ENCODE measurements around the gene EPSTI1. TPM values are rescaled to one million over a fixed set of nuclear protein-coding genes. Genes with fewer than 3 reads are reported as not detected.

EPSTI1 gene
- 7.7 TPM for total RNA-seq

DNA sequence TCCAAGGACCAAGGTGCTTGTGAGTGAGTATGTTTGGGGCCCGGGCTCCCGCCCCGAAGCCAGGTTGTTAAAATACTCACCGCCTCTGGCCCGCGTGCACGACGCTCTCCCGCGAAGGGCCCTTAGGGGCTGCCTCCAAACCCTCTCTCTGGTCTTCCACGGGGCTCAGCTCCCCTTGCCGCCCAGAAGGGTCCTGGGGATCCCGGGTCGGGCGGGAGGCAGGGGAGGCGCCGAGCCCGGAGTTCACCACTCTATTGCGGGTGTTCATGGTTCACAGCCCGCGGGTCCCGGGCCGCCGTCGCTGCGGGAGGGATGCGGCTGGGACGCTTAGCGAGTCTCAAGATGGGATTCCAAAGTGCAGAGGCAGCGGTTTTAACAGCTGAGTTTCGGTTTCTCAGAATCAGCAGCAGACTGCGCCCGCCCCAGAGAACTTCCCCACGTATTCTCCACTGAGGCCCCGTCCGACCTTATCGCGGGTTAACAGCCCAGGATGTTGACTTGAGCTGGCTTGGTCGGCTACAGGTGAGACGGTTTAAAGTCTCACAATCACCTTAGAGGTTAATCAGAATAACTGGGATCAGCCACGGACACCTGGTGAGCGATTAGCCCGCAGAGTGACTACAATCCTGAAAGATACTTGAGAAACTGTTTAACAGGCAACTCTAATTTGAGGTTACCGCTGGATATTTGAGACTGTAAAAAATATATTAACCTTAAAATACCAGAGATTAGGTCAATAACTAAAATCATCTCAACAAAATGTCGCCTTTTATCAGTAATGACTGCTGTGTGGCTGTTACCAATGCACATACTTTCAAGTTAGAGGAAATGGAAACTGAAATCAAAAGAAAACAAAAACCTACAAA lies at the start of gene EPSTI1:
TSS of gene EPSTI1 (minus strand) at position 344 of the 866 bp plus-strand sequence. CDS start at position 268, 76 bp downstream.

DNA sequence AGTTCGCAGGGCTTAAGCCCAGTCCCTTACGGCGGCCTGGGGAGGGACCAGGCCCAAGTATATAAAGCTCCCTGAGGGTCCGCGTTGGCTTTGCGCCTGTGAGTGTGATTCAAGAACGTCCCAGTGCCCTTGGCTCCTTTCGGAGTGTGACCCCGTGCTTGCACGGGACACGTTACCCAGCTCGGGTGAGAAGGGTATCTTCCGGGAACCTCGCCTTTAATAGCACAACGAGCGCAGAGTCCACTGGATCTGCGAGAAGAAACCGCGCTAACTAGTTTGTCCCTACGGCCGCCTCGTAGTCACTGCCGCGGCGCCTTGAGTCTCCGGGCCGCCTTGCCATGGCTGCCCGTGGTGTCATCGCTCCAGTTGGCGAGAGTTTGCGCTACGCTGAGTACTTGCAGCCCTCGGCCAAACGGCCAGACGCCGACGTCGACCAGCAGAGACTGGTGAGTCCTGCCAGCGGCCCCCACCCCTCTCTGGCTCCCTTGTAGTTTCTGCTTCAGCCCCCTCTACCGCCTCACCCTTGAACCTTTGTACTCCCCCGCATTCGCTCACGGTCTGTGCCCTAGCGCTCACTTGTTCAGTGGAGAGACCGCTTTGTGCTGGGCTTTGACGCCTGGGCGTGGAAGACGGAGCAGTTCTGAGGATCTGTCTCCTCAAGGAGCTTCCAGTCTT lies 31.4 kb upstream of the EPSTI1 start, which contains the start of gene DNAJC15:
TSS of gene DNAJC15 (plus strand) at position 298 of the 675 bp plus-strand sequence. CDS start at position 339, 41 bp downstream.

Other genes starting within 250 kb of the EPSTI1 start
- gene FAM216B, start 210.7 kb downstream of the EPSTI1 start, total RNA-seq, result not detected
- gene DNAJC15, start 31.3 kb upstream of the EPSTI1 start, total RNA-seq, result 24.0 TPM

Measured in metanephros (tissue), 1 donor.